A549 (cell line): ENCODE data around the gene KCNJ10. TPM values are rescaled to one million over a fixed set of nuclear protein-coding genes. Genes with fewer than 3 reads are reported as not detected.

Experiments
- ATAC-seq, 2 experiments: fragments of 200-7000 bp in 1 of 2; fragments of >200 bp in 1 of 2; cut with Nextera tagmentation in 1 of 2; cut with Tn5 transposase in 1 of 2; 3 replicates each; pipeline versions ENCODE4 v1.8.0 to v1.9.1; 2018 to 2020; ENCODE audit warnings: mild to moderate bottlenecking in 1 of 2, moderate library complexity in 1 of 2
- CTCF ChIA-PET: fragments of 300-600 bp; sonication (Branson Sonifier 250); formaldehyde crosslinking; extraction: SDS; loops from one replicate; lab custom pipeline; 2021; ENCODE audit warnings: antibody characterized with exemption, inconsistent platforms; lab: Yijun Ruan, JAX
- POLR2A ChIA-PET: fragments of 350-600 bp; formaldehyde crosslinking; extraction: SDS; loops from one replicate; lab custom pipeline; 2021; ENCODE audit warnings: antibody characterized with exemption, inconsistent platforms; lab: Yijun Ruan, JAX
- DNase-seq, 2 experiments: peaks; one replicate each; pipeline versions ENCODE4 v3.0.0 to v3.0.0-alpha.2; 2011 to 2016; ENCODE audit warnings: low read depth in 1 of 2, low spot score in 1 of 2
- FAIRE-seq: peaks from 2 replicates; lab custom pipeline; 2011; peaks lifted over from hg19 to GRCh38; lab: Jason Lieb, UNC
- H3K27ac ChIP-seq, 2 experiments: fragments of >200 bp; sonication (Bioruptor Twin); formaldehyde crosslinking; 3 replicates each; pipeline ENCODE4 v1.5.1; 2016 to 2017
- H3K4me1 ChIP-seq: fragments of >200 bp; sonication (Bioruptor Twin); formaldehyde crosslinking; 3 replicates; pipeline ENCODE4 v1.6.1; 2016
- H3K4me2 ChIP-seq: fragments of >200 bp; sonication (Bioruptor Twin); formaldehyde crosslinking; 3 replicates; pipeline ENCODE4 v1.6.1; 2016
- H3K4me3 ChIP-seq: fragments of >200 bp; sonication (Bioruptor Twin); formaldehyde crosslinking; 3 replicates; pipeline ENCODE4 v1.5.1; 2016
- H3K9me3 ChIP-seq: fragments of >200 bp; sonication (Bioruptor Twin); formaldehyde crosslinking; 3 replicates; pipeline ENCODE4 v1.6.1; 2016
- ATOH8 ChIP-seq: fragments of 250-450 bp; sonication (Bioruptor Pico); IDR thresholded peaks from 2 replicates; pipeline ENCODE4 v1.5.0; 2020; ENCODE audit warnings: low read depth, mild to moderate bottlenecking, moderate library complexity
- BCL3 ChIP-seq: fragments of >200 bp; sonication (Bioruptor Twin); formaldehyde crosslinking; IDR thresholded peaks from 3 replicates; pipeline ENCODE4 v1.6.1; 2016
- BHLHE40 ChIP-seq: IDR thresholded peaks from 2 replicates; pipeline ENCODE4 v1.6.1; 2012; ENCODE audit warnings: low read depth, low read length, inconsistent platforms
- CBX2 ChIP-seq: fragments of 200-600 bp; sonication (generic); IDR thresholded peaks from 2 replicates; pipeline ENCODE4 v1.6.1; 2016; ENCODE audit warnings: low read depth, mild to moderate bottlenecking, borderline replicate concordance
- CBX8 ChIP-seq: fragments of 200-600 bp; sonication (generic); IDR thresholded peaks from 2 replicates; pipeline ENCODE4 v1.6.1; 2016
- CHD4 ChIP-seq: fragments of 200-600 bp; sonication (generic); IDR thresholded peaks from 2 replicates; pipeline ENCODE4 v1.6.1; 2016; ENCODE audit warnings: antibody characterized with exemption, mild to moderate bottlenecking, borderline replicate concordance
- CTCF ChIP-seq: fragments of >200 bp; sonication (Bioruptor Twin); formaldehyde crosslinking; IDR thresholded peaks from 3 replicates; pipeline ENCODE4 v1.5.1; 2016
- EP300 ChIP-seq, 2 experiments: fragments of >200 bp; sonication (Bioruptor Twin); formaldehyde crosslinking; IDR thresholded peaks; 2 replicates in 1 of 2; 3 replicates in 1 of 2; pipeline ENCODE4 v1.6.1; 2016 to 2017
- ESRRA ChIP-seq: fragments of 150-350 bp; IDR thresholded peaks from 2 replicates; pipeline ENCODE4 v1.6.1; 2014; ENCODE audit warnings: mild to moderate bottlenecking, low read length, borderline replicate concordance
- FOSL2 ChIP-seq, 2 experiments: fragments of 450-650 bp in 1 of 2; fragments of >200 bp in 1 of 2; sonication (Bioruptor Twin) in 1 of 2; formaldehyde crosslinking; IDR thresholded peaks; 2 replicates each; pipeline versions ENCODE4 v1.5.0 to v1.6.1; 2016 to 2020; ENCODE audit warnings: mild to moderate bottlenecking in 1 of 2, moderate library complexity in 1 of 2
- FOXS1 ChIP-seq: fragments of 250-450 bp; sonication (Bioruptor Pico); IDR thresholded peaks from 2 replicates; pipeline ENCODE4 v1.5.0; 2020; ENCODE audit warnings: mild to moderate bottlenecking, moderate library complexity
- HDAC2 ChIP-seq: fragments of 200-600 bp; sonication (generic); IDR thresholded peaks from 2 replicates; pipeline ENCODE4 v1.6.1; 2016
- HEYL ChIP-seq: fragments of 250-450 bp; sonication (Bioruptor Pico); IDR thresholded peaks from 2 replicates; pipeline ENCODE4 v1.8.0; 2021; ENCODE audit warnings: mild to moderate bottlenecking, moderate library complexity
- KDM1A ChIP-seq: fragments of 200-600 bp; sonication (generic); IDR thresholded peaks from 2 replicates; pipeline ENCODE4 v1.6.1; 2016; ENCODE audit warnings: low read depth, mild to moderate bottlenecking
- KDM5A ChIP-seq: fragments of 200-600 bp; sonication (generic); IDR thresholded peaks from 2 replicates; pipeline ENCODE4 v1.6.1; 2016; ENCODE audit warnings: antibody characterized with exemption, mild to moderate bottlenecking
- MAFK ChIP-seq: fragments of 450-650 bp; IDR thresholded peaks from 2 replicates; pipeline ENCODE4 v1.6.1; 2014; ENCODE audit not compliant: partially characterized antibody
- MAZ ChIP-seq: fragments of 150-350 bp; IDR thresholded peaks from 2 replicates; pipeline ENCODE4 v1.6.1; 2014; ENCODE audit warnings: antibody characterized with exemption, low read depth, low read length, borderline replicate concordance
- NFE2L2 ChIP-seq: fragments of 150-350 bp; conservative IDR thresholded peaks from 2 replicates; pipeline ENCODE4 v1.6.1; 2014; ENCODE audit warnings: low read length
- NR3C1 ChIP-seq: fragments of >200 bp; sonication (Bioruptor Twin); formaldehyde crosslinking; IDR thresholded peaks from 3 replicates; pipeline ENCODE4 v1.6.1; 2017
- POLR2A ChIP-seq: IDR thresholded peaks from 2 replicates; pipeline ENCODE4 v1.6.1; 2012; ENCODE audit warnings: mild to moderate bottlenecking, low read length
- POLR2AphosphoS2 ChIP-seq: conservative IDR thresholded peaks from 2 replicates; pipeline ENCODE4 v1.6.1; 2012; ENCODE audit warnings: low read length, improper control_type of control experiment, inconsistent platforms
- RCOR1 ChIP-seq: fragments of 150-350 bp; IDR thresholded peaks from 2 replicates; pipeline ENCODE4 v1.6.1; 2014; ENCODE audit warnings: antibody characterized with exemption, low read length, low read depth
- RFX5 ChIP-seq: fragments of 450-650 bp; IDR thresholded peaks from 2 replicates; pipeline ENCODE4 v1.7.1; 2014; ENCODE audit warnings: antibody characterized with exemption, mild to moderate bottlenecking, moderate library complexity
- SMC3 ChIP-seq: fragments of >200 bp; sonication (Bioruptor Twin); formaldehyde crosslinking; IDR thresholded peaks from 3 replicates; pipeline ENCODE4 v1.6.1; 2018; ENCODE audit warnings: inconsistent platforms
- SREBF2 ChIP-seq: fragments of 450-650 bp; IDR thresholded peaks from 2 replicates; pipeline ENCODE4 v1.6.1; 2014; ENCODE audit warnings: mild to moderate bottlenecking, moderate library complexity
- TFCP2L1 ChIP-seq: fragments of 250-450 bp; sonication (Bioruptor Pico); IDR thresholded peaks from 2 replicates; pipeline ENCODE4 v1.5.0; 2021; ENCODE audit warnings: mild to moderate bottlenecking
- USF2 ChIP-seq: fragments of 450-650 bp; IDR thresholded peaks from 2 replicates; pipeline ENCODE4 v1.6.1; 2014; ENCODE audit warnings: antibody characterized with exemption
- ZC3H11A ChIP-seq: fragments of 450-650 bp; IDR thresholded peaks from 2 replicates; pipeline ENCODE4 v1.6.1; 2014; ENCODE audit warnings: antibody characterized with exemption, mild to moderate bottlenecking
- ZFP36 ChIP-seq: fragments of 450-650 bp; IDR thresholded peaks from 2 replicates; pipeline ENCODE4 v1.6.1; 2014; ENCODE audit warnings: borderline replicate concordance; ENCODE audit not compliant: partially characterized antibody
- WGBS: methylation state at CpG from one replicate; pipeline ENCODE4 v1.1.6; 2017; ENCODE audit errors: missing lambda C conversion rate; 5-methylcytosine and 5-hydroxymethylcytosine counted together
- polyA plus RNA-seq, 4 experiments: library from polyadenylated mRNA; depleted of rRNA in 3 of 4; stranded (reverse); fragments of >200 nt; fragmentation: RNase III in 1 of 4; extraction: RNeasy Plus Mini Kit Qiagen cat#74134 plus additional on column Dnase treatment in 1 of 4; gene quantifications; 2 replicates in 3 of 4; 3 replicates in 1 of 4; pipeline ENCODE4 v1.2.3, GENCODE V29; 2011 to 2017
- TF ChIP-seq, protein P1 (sequence below): fragments of 250-450 bp; sonication (Bioruptor Pico); IDR thresholded peaks from 2 replicates; pipeline ENCODE4 v1.5.0; 2021; ENCODE audit warnings: mild to moderate bottlenecking, moderate library complexity, borderline replicate concordance

KCNJ10 gene
- polyA plus RNA-seq, 2 of the 4 experiments (the other 2 are of a cell fraction) = 0.05 TPM; not detected in 1

- H3K27ac ChIP-seq = no peak overlapping the region
- FAIRE-seq = no peak
- H3K9me3 ChIP-seq = no peaks in the 10 kb centered on the region
- TF ChIP-seq ZFP36 = no peak
- TF ChIP-seq CTCF = no peak
- no peak for TF ChIP-seq FOSL2 (IDR thresholded peaks at IDR 0.05)
- TF ChIP-seq FOSL2 (CRISPR knock-in tag; IDR thresholded peaks at IDR 0.05) = no peak
- TF ChIP-seq RCOR1 = no peak
- TF ChIP-seq FOXS1 (CRISPR knock-in tag) = no peak
- TF ChIP-seq TFCP2L1 (CRISPR knock-in tag) = no peak
- no peak for TF ChIP-seq CBX2
- TF ChIP-seq SREBF2 = no peak
- no peak for TF ChIP-seq EP300 (IDR thresholded peaks at IDR 0.05)
- TF ChIP-seq, protein P1, sequence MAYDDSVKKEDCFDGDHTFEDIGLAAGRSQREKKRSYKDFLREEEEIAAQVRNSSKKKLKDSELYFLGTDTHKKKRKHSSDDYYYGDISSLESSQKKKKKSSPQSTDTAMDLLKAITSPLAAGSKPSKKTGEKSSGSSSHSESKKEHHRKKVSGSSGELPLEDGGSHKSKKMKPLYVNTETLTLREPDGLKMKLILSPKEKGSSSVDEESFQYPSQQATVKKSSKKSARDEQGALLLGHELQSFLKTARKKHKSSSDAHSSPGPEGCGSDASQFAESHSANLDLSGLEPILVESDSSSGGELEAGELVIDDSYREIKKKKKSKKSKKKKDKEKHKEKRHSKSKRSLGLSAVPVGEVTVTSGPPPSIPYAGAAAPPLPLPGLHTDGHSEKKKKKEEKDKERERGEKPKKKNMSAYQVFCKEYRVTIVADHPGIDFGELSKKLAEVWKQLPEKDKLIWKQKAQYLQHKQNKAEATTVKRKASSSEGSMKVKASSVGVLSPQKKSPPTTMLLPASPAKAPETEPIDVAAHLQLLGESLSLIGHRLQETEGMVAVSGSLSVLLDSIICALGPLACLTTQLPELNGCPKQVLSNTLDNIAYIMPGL = no peak
- TF ChIP-seq MAFK = no peak
- no peak for TF ChIP-seq POLR2AphosphoS2
- TF ChIP-seq ESRRA = no peak
- no peak for TF ChIP-seq NR3C1
- TF ChIP-seq ZC3H11A = no peak
- no peak for TF ChIP-seq CHD4
- no peak for TF ChIP-seq MAZ
- TF ChIP-seq CBX8 = no peak
- TF ChIP-seq, all 56 proteins: peak for 0
- DNase-seq (no peak), ATAC-seq (no peak)
- WGBS = 12% methylated on average over 1 of the region's 1 CpG
- POLR2A ChIA-PET = no interaction called here
- Histone ChIP-seq H3K4me3 (no peak overlapping the region), H3K4me2 (no peak overlapping the region), H3K4me1 (peaks cover 11% of the 10 kb centered on the region; the same call in 2 of the 3 replicates)
- CTCF ChIA-PET = interaction anchor here (0.6 to 20.9 kb wide), 5 partner anchors 13 to 807 kb away, joined by 3 to 665 read pairs (median 3); partner anchors contain the start of gene TAGLN2
Measured at GRCh38 chr1:160017592-160017991, 52.4 kb downstream of the KCNJ10 start.

DNA sequence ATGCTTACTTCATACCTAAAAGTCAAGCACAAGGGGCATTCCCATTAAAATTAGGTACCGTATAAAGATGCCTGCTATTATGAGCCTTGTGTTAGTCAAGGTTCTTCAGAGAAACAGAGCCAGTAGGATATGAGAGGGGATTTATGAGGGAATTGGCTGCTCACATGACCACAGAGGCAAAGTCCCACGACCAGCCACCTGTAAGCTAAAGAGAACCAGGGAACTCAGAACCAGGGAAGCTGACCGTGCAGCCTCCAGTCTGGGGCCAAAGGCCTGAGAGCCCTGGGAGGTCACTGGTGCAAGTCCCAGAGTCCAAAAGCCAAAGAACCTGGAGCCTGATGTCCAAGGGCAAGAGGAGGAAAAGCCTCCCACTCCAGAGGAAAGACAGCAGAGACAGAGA, 58.2 kb downstream of the KCNJ10 start:
- ATAC-seq (no peak), FAIRE-seq (no peak), DNase-seq (no peak)
- Histone ChIP-seq H3K4me1 (no peaks in the 10 kb centered on the region), H3K4me3 (no peak overlapping the region), H3K4me2 (no peak overlapping the region), H3K9me3 (no peaks in the 10 kb centered on the region), H3K27ac (no peak overlapping the region)
- CTCF ChIA-PET = interaction anchor here (1.3 to 20.9 kb wide), 2 partner anchors 81 to 213 kb away, joined by 3 to 665 read pairs; partner anchors contain the start of gene TAGLN2
- WGBS = 36% methylated on average over 3 of the region's 3 CpGs
- POLR2A ChIA-PET = no interaction called here
- TF ChIP-seq SMC3 = no peak
- TF ChIP-seq FOXS1 (CRISPR knock-in tag) = no peak
- TF ChIP-seq CBX8 = no peak
- no peak for TF ChIP-seq KDM5A
- TF ChIP-seq HEYL (CRISPR knock-in tag) = no peak
- no peak for TF ChIP-seq POLR2A
- TF ChIP-seq HDAC2 = no peak
- no peak for TF ChIP-seq BCL3
- TF ChIP-seq ATOH8 = no peak
- TF ChIP-seq BHLHE40 = no peak
- no peak for TF ChIP-seq TFCP2L1 (CRISPR knock-in tag)
- no peak for TF ChIP-seq USF2
- TF ChIP-seq KDM1A = no peak
- no peak for TF ChIP-seq RFX5
- TF ChIP-seq NFE2L2 = no peak
